Liver (tissue), 9 donors: ENCODE results near the gene CS. TPM values are rescaled to one million over a fixed set of nuclear protein-coding genes. Genes with fewer than 3 reads are reported as not detected.

ENCODE experiments used
- DNase-seq: peaks from one replicate; pipeline ENCODE4 v3.0.0-alpha.2; 2017; ENCODE audit warnings: low spot score
- H3K27ac ChIP-seq, 2 donors: one replicate each; pipeline ENCODE4 v1.7.0; 2013; ENCODE audit warnings: inconsistent platforms in 2 of 2, low read length in 2 of 2, control low read depth in 1 of 2, low read depth in 1 of 2, mild to moderate bottlenecking in 1 of 2
- H3K27me3 ChIP-seq, 4 donors: one replicate each; pipeline versions ENCODE4 v1.6.1 to v1.7.0; 2013; ENCODE audit warnings: low read length in 3 of 4, inconsistent platforms in 1 of 4, mild to moderate bottlenecking in 1 of 4, moderate library complexity in 1 of 4; ENCODE audit not compliant: control insufficient read depth in 4 of 4, insufficient read depth in 4 of 4
- H3K36me3 ChIP-seq, 4 donors: one replicate each; pipeline versions ENCODE4 v1.6.1 to v1.7.0; 2013; ENCODE audit warnings: low read length in 3 of 4, mild to moderate bottlenecking in 3 of 4, low read depth in 1 of 4, moderate library complexity in 1 of 4; ENCODE audit not compliant: control insufficient read depth in 4 of 4, insufficient read depth in 3 of 4
- H3K4me1 ChIP-seq, 4 donors: one replicate each; pipeline versions ENCODE4 v1.6.1 to v1.7.0; 2013; ENCODE audit warnings: low read length in 3 of 4, mild to moderate bottlenecking in 3 of 4, moderate library complexity in 1 of 4; ENCODE audit not compliant: control insufficient read depth in 4 of 4, insufficient read depth in 4 of 4
- H3K4me3 ChIP-seq, 3 donors: one replicate each; pipeline versions ENCODE4 v1.6.1 to v1.7.0; 2013; ENCODE audit warnings: low read length in 3 of 3, control low read depth in 1 of 3, low read depth in 1 of 3, mild to moderate bottlenecking in 1 of 3
- H3K9ac ChIP-seq, 2 donors: one replicate each; pipeline ENCODE4 v1.7.0; 2013; ENCODE audit warnings: low read length in 2 of 2, mild to moderate bottlenecking in 2 of 2, moderate library complexity in 2 of 2, control low read depth in 1 of 2, low read depth in 1 of 2
- H3K9me3 ChIP-seq, 4 donors: one replicate each; pipeline versions ENCODE4 v1.6.1 to v1.7.0; 2013; ENCODE audit warnings: low read length in 3 of 4; ENCODE audit not compliant: control insufficient read depth in 4 of 4
- ATF3 ChIP-seq: IDR thresholded peaks from 2 replicates; pipeline ENCODE4 v1.6.1; 2016; ENCODE audit warnings: antibody characterized with exemption
- EGR1 ChIP-seq, 2 donors: IDR thresholded peaks; 2 replicates each; pipeline ENCODE4 v1.6.1; 2016 to 2018; ENCODE audit warnings: antibody characterized with exemption in 2 of 2, low read depth in 2 of 2
- FOXA1 ChIP-seq: IDR thresholded peaks from 2 replicates; pipeline ENCODE4 v1.6.1; 2016; ENCODE audit warnings: antibody characterized with exemption
- FOXA2 ChIP-seq: IDR thresholded peaks from 2 replicates; pipeline ENCODE4 v1.6.1; 2016; ENCODE audit warnings: antibody characterized with exemption
- HNF4A ChIP-seq, 2 donors: conservative IDR thresholded peaks; 2 replicates each; pipeline ENCODE4 v1.6.1; 2016; ENCODE audit warnings: antibody characterized with exemption in 2 of 2, mild to moderate bottlenecking in 2 of 2
- HNF4G ChIP-seq: IDR thresholded peaks from 2 replicates; pipeline ENCODE4 v1.6.1; 2016; ENCODE audit warnings: antibody characterized with exemption
- MAX ChIP-seq: IDR thresholded peaks from 2 replicates; pipeline ENCODE4 v1.6.1; 2016; ENCODE audit warnings: antibody characterized with exemption
- RAD21 ChIP-seq, 2 donors: IDR thresholded peaks; 2 replicates each; pipeline ENCODE4 v1.6.1; 2016; ENCODE audit warnings: antibody characterized with exemption in 2 of 2, mild to moderate bottlenecking in 2 of 2
- RXRA ChIP-seq, 2 donors: IDR thresholded peaks; 2 replicates each; pipeline ENCODE4 v1.6.1; 2017 to 2018; ENCODE audit warnings: antibody characterized with exemption in 2 of 2, mild to moderate bottlenecking in 1 of 2
- TAF1 ChIP-seq: conservative IDR thresholded peaks from 2 replicates; pipeline ENCODE4 v1.6.1; 2016; ENCODE audit warnings: antibody characterized with exemption, mild to moderate bottlenecking
- YY1 ChIP-seq: IDR thresholded peaks from 2 replicates; pipeline ENCODE4 v1.6.1; 2016; ENCODE audit warnings: antibody characterized with exemption, mild to moderate bottlenecking
- ZBTB33 ChIP-seq: IDR thresholded peaks from 2 replicates; pipeline ENCODE4 v1.6.1; 2016; ENCODE audit warnings: antibody characterized with exemption
- WGBS: extraction: QIAGEN DNeasy Blood & Tissue Kit; methylation state at CpG from one replicate; pipeline ENCODE4 v1.1.7; 2013; 5-methylcytosine and 5-hydroxymethylcytosine counted together
- polyA plus RNA-seq, 2 donors: library from polyadenylated mRNA; stranded (reverse) in 1 of 2; unstranded in 1 of 2; fragments of 200-250 nt in 1 of 2; fragments of >200 nt in 1 of 2; fragmentation: Nextera tagmentation in 1 of 2; extraction: Ambion mirVana in 1 of 2; gene quantifications; one replicate each; pipeline versions ENCODE4 v1.2.1 to v1.2.3, GENCODE V29; 2013 to 2015
- total RNA-seq, 2 donors: library from RNA; depleted of rRNA; stranded (reverse); fragments of >200 nt; gene quantifications; one replicate each; pipeline ENCODE4 v1.2.3, GENCODE V29; 2014
- TF ChIP-seq, protein P1 (sequence below): IDR thresholded peaks from 2 replicates; pipeline ENCODE4 v1.6.1; 2016; ENCODE audit warnings: antibody characterized with exemption, mild to moderate bottlenecking
- donor health status: healthy.
- donor health status: healthy.
- donor health status: healthy.
- donor health status: healthy.
- donor health status: healthy.

The CS gene
- total and polyA plus RNA-seq, 4 donors = 33.8 to 79.9 (median 47.5) TPM

DNA sequence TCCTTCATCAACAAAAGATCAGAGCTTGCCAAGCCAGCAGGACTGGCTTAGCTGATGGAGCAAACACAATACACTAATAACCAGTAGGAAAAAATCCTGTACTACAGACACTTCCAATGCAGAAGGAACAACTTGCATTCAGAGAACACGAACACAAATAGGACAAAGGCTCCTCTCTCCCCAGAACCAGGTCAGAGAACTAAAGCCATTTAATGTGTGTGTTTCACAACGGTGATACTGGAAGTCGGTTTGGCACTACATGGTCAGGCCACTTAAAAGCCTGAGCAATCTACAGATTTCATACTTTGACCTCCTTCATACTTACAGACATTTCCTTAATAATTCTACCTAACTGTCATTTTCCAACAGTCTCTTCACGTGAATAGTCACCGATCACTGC lies 6.3 kb downstream of the CS start:
- no peak for DNase-seq
- Histone ChIP-seq H3K9ac (peak overlapping the region in 1 of 2 donors; percentile 31), H3K27me3 (no peaks in the 10 kb centered on the region), H3K4me1 (peaks cover 15 to 40% (median 32%) of the 10 kb centered on the region in 4 donors), H3K4me3 (no peak overlapping the region), H3K36me3 (peaks cover 0 to 14% (median 6%) of the 10 kb centered on the region in 4 donors), H3K27ac (no peak overlapping the region), H3K9me3 (no peaks in the 10 kb centered on the region)
- TF ChIP-seq RXRA (IDR thresholded peaks at IDR 0.05) = peak in 1 of 2 donors; percentile 6
- no peak for TF ChIP-seq ZBTB33
- WGBS = 52% methylated on average over 5 of the region's 5 CpGs

- TF ChIP-seq TAF1 (no peak), HNF4A (conservative IDR thresholded peaks at IDR 0.05) (no peak), EGR1 (IDR thresholded peaks at IDR 0.05; ENCODE audit: low read depth in 2 of 2) (no peak), YY1 (no peak), MAX (no peak), ATF3 (no peak), ZBTB33 (no peak)
- Histone ChIP-seq H3K27ac (no peak overlapping the region), H3K9me3 (no peaks in the 10 kb centered on the region), H3K4me3 (no peak overlapping the region), H3K27me3 (no peaks in the 10 kb centered on the region), H3K36me3 (peaks cover 5 to 19% (median 13%) of the 10 kb centered on the region in 4 donors), H3K9ac (no peak overlapping the region), H3K4me1 (peaks cover 8 to 31% (median 29%) of the 10 kb centered on the region in 4 donors)
- no peak for DNase-seq
- 77% methylated on average over 3 of the region's 3 CpGs for WGBS
These were observed 11.3 kb downstream of the CS start for GRCh38 chr12:56288705-56289387.

- Histone ChIP-seq H3K36me3 (peaks cover 10 to 36% (median 27%) of the 10 kb centered on the region in 4 donors), H3K27me3 (no peaks in the 10 kb centered on the region), H3K4me3 (no peak overlapping the region), H3K9me3 (no peaks in the 10 kb centered on the region), H3K4me1 (peaks cover 3 to 35% (median 32%) of the 10 kb centered on the region in 4 donors), H3K27ac (no peak overlapping the region), H3K9ac (no peak overlapping the region)
- DNase-seq = no peak
- 37% methylated on average over 4 of the region's 4 CpGs for WGBS
- TF ChIP-seq RAD21 (IDR thresholded peaks at IDR 0.05) (no peak), EGR1 (IDR thresholded peaks at IDR 0.05; ENCODE audit: low read depth in 2 of 2) (no peak), HNF4A (conservative IDR thresholded peaks at IDR 0.05) (no peak), HNF4G (no peak), FOXA2 (no peak), FOXA1 (no peak), ZBTB33 (no peak), YY1 (no peak), TAF1 (no peak)
- TF ChIP-seq, protein P1, sequence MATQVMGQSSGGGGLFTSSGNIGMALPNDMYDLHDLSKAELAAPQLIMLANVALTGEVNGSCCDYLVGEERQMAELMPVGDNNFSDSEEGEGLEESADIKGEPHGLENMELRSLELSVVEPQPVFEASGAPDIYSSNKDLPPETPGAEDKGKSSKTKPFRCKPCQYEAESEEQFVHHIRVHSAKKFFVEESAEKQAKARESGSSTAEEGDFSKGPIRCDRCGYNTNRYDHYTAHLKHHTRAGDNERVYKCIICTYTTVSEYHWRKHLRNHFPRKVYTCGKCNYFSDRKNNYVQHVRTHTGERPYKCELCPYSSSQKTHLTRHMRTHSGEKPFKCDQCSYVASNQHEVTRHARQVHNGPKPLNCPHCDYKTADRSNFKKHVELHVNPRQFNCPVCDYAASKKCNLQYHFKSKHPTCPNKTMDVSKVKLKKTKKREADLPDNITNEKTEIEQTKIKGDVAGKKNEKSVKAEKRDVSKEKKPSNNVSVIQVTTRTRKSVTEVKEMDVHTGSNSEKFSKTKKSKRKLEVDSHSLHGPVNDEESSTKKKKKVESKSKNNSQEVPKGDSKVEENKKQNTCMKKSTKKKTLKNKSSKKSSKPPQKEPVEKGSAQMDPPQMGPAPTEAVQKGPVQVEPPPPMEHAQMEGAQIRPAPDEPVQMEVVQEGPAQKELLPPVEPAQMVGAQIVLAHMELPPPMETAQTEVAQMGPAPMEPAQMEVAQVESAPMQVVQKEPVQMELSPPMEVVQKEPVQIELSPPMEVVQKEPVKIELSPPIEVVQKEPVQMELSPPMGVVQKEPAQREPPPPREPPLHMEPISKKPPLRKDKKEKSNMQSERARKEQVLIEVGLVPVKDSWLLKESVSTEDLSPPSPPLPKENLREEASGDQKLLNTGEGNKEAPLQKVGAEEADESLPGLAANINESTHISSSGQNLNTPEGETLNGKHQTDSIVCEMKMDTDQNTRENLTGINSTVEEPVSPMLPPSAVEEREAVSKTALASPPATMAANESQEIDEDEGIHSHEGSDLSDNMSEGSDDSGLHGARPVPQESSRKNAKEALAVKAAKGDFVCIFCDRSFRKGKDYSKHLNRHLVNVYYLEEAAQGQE = no peak
These were observed 13.9 kb downstream of the CS start for GRCh38 chr12:56286044-56286830.
